Skin epidermis (tissue), 12 donors: ENCODE results near the gene BEST1.
A peak's percentile ranks its signal among the peaks of the same experiment; 100 is the strongest.
"Not testable (repeated sequence)": the region's sequence is repeated elsewhere in the genome, so short reads cannot be mapped to it uniquely, and the experiment has no call there.

ENCODE experiments used
- H3K27ac ChIP-seq, 21 experiments: fragments of 200-600 bp; sonication (generic) in 11 of 21; one replicate each; pipeline ENCODE4 v1.5.0; 2020; ENCODE audit warnings: mild to moderate bottlenecking in 3 of 21, inconsistent platforms in 2 of 21, moderate library complexity in 2 of 21
- H3K4me3 ChIP-seq, 7 experiments: fragments of 200-600 bp; sonication (generic) in 2 of 7; one replicate each; pipeline ENCODE4 v1.5.0; 2020; ENCODE audit warnings: inconsistent platforms in 2 of 7, mild to moderate bottlenecking in 2 of 7, moderate library complexity in 1 of 7

Gene BEST1

DNA sequence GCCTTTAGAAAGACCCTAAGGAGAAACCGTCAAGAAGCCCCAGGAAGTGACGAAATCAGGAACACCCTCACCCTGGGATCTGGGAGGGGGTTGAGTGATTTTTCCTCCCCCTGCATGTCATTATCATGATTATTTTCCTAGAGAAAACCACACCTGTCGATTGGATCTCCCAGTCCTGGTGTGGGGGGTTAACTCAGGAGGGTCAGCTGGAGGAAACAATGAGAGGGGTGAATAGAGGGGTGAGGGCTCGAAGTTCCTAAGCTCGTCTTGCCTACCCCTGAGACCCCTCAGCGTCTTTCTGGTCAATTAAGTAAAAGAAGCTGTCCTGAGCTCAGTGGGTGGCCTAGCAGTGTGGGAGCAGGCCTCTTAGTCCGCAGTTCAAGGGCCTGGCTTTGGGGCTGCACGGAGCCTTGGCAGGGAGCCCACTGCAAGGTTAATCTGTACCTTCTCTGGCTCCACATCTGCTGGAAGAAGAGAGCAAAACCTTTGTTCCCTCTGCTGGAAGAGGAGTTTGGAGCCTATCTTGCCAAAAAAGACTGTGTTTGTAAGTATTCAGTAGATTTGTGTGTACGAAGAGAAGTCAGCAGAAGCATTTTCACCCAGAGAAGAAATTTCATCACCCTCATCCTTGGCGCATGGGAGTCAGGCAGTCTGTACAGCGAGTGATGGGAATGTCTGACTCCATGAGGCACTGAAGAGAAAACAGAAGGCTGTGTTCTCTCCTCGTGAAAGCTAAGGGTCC is 51.5 kb downstream of the BEST1 start:
- Histone ChIP-seq H3K4me3 (no peak overlapping the region), H3K27ac (no peak overlapping the region)

DNA sequence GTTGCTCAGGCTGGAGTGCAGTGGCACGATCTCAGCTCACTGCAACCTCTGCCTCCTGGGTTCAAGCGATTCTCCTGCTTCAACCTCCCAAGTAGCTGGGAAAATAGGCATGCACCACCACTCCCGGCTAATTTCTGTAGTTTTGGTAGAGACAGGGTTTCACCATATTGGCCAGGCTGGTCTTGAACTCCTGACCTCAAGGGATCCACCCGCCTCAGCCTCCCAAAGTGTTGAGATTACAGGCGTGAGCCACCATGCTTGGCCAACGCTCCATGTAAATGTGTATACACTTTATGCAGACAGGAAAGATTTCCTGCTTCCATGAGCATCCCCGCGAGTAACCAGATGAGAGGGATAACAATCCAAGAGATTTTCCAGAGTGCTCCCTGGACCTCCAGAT is 52.1 kb downstream of the BEST1 start:
- not testable (repeated sequence) for H3K4me3 ChIP-seq, H3K27ac ChIP-seq

DNA sequence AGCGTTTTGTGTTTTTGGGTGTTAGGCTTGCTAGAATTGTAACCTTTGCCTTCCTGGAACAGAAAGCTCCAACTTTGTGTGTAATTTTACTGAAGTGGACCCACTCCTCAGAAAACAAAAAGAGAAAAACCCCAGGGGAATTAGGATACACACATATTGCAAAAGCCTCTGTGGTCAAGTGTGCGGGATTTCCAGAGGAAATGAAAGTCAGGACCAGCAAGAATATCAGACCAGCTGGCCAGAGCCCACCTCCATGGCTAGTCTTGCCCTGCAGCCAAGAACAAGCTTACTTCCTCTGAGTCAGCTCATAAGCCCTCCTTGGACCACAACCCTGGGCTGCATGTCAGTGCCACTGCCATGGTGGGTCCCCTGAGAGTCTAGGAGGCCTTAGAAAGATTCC is 54.3 kb downstream of the BEST1 start:
- Histone ChIP-seq H3K27ac (peak overlapping the region in 11 of 21 experiments; percentile 25 to 79 (median 62)), H3K4me3 (no peak overlapping the region)

DNA sequence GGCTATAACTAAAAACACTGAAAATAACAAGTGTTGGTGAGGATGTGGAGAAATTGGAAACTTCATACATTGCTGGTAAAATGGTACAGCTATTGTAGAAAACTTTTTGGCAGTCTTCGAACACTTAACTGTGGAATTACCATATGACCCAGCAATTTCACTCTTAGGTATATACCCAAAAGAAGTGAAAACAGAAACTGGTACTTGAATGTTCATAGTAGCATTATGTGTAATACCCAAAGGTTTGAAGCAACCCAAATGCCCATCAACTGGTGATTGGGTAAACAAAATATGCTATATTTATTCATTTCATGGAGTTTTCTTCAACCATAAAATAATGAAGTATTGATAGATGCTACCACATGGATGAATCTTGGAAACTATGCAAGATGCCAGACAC is 58.0 kb downstream of the BEST1 start:
- Histone ChIP-seq H3K27ac (no peak overlapping the region), H3K4me3 (no peak overlapping the region)

DNA sequence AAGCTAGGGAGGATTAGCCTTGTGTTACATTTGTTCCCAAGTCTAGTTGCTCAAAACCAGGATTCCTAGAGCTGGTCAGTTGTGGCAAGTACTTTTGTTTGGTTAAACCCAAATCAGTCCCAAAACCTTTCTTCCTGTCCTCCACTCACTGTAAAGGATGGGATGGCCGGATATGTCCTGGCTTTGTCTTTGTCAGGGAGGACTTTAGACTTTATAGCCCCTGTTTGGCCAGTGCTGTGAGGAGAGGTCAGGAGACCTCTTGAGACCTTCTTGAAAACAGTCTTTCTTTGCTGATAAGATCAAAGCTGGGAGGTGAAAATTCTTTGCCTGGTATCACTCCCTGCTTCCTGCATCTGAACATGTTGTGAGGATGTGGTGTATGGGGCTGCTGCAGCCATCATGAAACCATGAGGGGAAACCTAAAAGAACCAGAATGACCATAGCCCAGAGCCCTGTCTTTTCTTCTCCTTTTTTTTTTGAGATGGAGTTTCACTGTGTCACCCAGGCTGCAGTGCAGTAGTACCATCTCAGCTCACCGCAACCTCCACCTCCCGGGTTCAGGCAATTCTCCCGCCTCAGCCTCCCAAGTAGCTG is 60.9 kb downstream of the BEST1 start:
- Histone ChIP-seq H3K27ac (no peak overlapping the region), H3K4me3 (no peak overlapping the region)

DNA sequence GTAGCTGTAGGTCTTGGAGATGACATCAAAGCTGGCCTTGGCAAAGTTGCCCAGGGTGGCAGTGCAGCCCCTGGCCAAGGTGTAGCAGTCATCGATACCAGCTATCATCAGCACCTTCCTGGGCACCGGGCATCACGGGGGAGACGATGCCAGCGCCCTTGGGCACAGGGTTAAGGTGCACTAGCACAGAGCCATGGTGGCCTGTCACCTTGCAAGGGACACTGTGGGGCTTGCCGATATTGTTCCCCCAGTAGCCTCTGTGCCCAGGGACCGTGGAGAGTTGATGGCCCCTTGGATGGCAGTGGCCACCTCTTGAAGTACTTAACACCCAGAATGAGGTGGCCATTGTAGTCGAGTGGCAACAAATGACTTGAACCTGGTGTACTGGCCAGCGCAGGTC is 61.7 kb downstream of the BEST1 start:
- no peak overlapping the region for H3K27ac ChIP-seq
- H3K4me3 ChIP-seq: no peak overlapping the region

DNA sequence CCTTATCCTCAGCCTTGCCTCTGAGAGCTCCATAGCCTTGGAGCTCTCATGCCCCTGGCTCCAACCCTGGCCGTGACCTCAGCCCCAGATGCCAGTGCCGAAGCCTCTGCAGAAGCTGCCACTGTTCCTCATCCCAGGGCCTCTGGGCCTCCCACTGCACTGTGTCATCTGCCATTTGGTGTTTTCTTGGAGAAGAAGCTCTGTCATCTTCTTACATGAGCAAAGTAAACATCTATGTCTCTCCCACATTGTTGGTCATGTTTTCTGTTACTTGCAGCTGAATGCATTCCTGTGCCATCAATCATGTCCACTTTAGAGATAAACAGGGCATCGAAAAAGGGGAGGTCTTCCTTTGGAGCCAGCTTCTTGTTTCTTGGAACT is 62.3 kb downstream of the BEST1 start:
- Histone ChIP-seq H3K27ac (peak overlapping the region in 1 of 21 experiments; percentile 42), H3K4me3 (no peak overlapping the region)

DNA sequence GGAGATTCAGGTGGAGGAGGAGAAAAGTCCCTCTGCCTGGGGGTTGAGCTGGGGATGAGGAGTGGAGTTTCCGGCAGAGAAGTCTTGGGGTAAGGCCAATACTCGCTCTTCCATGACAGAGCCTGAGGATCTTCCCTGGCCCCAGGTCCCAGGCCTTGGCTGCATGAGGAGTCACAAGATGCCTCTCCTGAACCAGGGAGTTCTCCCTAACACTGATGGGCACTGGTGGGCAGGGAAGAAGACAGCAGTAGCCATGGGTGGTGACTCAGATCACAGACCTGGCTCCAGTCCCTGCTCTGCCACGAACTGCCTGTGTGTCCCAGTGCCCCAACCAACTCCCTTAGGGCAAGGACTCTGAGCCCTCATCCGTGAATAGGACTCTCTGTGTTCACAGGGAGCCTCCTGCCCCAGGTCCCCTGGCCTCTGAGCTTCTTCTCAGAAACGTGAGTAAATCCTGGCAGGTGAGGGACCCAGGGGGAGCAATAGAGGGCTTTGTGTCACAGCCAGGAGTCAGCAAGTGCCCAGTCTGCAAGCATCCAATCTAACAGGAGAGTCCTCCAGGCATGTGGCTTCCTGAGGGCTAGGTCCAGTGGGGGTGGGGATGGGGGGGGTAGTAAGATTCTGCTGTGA is 62.8 kb downstream of the BEST1 start:
- peak overlapping the region in 1 of 21 experiments; percentile 42 for H3K27ac ChIP-seq

More for the DNA sequence above, 62.8 kb downstream of the BEST1 start:
- H3K4me3 ChIP-seq: no peak overlapping the region
